Naive B cell (primary cell): ENCODE measurements around the gene NEK7. TPM values are rescaled to one million over a fixed set of nuclear protein-coding genes. Genes with fewer than 3 reads are reported as not detected.
"Not testable (repeated sequence)": the region's sequence is repeated elsewhere in the genome, so short reads cannot be mapped to it uniquely, and the experiment has no call there.

ENCODE experiments used
- ATAC-seq, 2 donors: fragments of 150-1000 bp; cut with Tn5 transposase; 2 replicates each; pipeline ENCODE4 v1.10.0; 2021; ENCODE audit warnings: low read depth in 2 of 2, mild to moderate bottlenecking in 2 of 2, moderate library complexity in 2 of 2
- DNase-seq: peaks from one replicate; pipeline ENCODE4 v3.0.0; 2022
- H3K27ac Mint-ChIP-seq, 6 donors: one replicate each; pipeline ENCODE4 v1.8.0; 2020 to 2022; ENCODE audit warnings: mild to moderate bottlenecking in 6 of 6, mixed read lengths in 6 of 6, moderate library complexity in 5 of 6, inconsistent platforms in 2 of 6
- H3K27me3 Mint-ChIP-seq, 3 donors: one replicate each; pipeline ENCODE4 v1.8.0; 2021 to 2022; ENCODE audit warnings: mixed read lengths in 3 of 3, mild to moderate bottlenecking in 1 of 3
- H3K36me3 Mint-ChIP-seq, 2 donors: one replicate each; pipeline ENCODE4 v1.8.0; 2020 to 2022; ENCODE audit warnings: mixed read lengths in 2 of 2, inconsistent platforms in 1 of 2, mild to moderate bottlenecking in 1 of 2
- H3K4me1 Mint-ChIP-seq, 3 donors: one replicate each; pipeline ENCODE4 v1.8.0; 2020 to 2022; ENCODE audit warnings: mixed read lengths in 3 of 3, inconsistent platforms in 1 of 3, mild to moderate bottlenecking in 1 of 3, moderate library complexity in 1 of 3
- H3K4me3 Mint-ChIP-seq, 8 donors: one replicate each; pipeline ENCODE4 v1.8.0; 2020 to 2022; ENCODE audit warnings: mild to moderate bottlenecking in 8 of 8, mixed read lengths in 8 of 8, moderate library complexity in 8 of 8, inconsistent platforms in 2 of 8
- H3K9me3 Mint-ChIP-seq, 7 donors: one replicate each; pipeline ENCODE4 v1.8.0; 2020 to 2022; ENCODE audit warnings: mixed read lengths in 7 of 7, mild to moderate bottlenecking in 5 of 7, inconsistent platforms in 2 of 7, moderate library complexity in 1 of 7
- polyA plus RNA-seq, 6 donors: library from polyadenylated mRNA; unstranded; fragments of 300-500 nt; fragmentation: Illumina TruSeq; gene quantifications; one replicate each; pipeline ENCODE4 v1.2.3, GENCODE V29; 2021; ENCODE audit warnings: low read depth in 6 of 6

Gene NEK7
- polyA plus RNA-seq, 6 donors from 2014 or later = 26.4 to 41.2 (median 34.2) TPM

DNA sequence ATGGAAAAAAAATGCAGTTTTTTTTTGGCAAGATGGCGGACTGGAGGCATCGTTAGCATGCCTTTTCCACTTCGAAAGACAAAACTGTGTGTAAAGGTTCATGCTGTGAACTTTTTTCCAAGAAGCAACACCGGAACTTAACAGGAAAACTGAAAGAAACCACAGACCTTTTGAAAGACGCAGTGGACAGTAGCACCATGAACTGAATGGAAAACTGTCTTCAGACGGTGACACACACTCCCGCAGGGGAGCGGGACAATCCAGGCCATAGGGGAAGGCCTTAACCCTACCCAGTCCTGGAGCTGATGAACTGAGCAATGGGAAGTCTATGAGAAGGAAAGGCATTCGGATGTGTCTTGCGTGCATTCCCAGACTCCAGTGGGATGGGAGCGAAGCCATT is 54.9 kb downstream of the NEK7 start:
- peaks cover 7 to 14% (median 14%) of the 10 kb centered on the region in 3 donors for H3K4me1 Mint-ChIP-seq
- peaks cover 4 to 20% (median 14%) of the 10 kb centered on the region in 7 donors for H3K9me3 Mint-ChIP-seq
- no peaks in the 10 kb centered on the region for H3K27me3 Mint-ChIP-seq
- H3K27ac Mint-ChIP-seq = no peak overlapping the region
- DNase-seq (no peak), ATAC-seq (no peak)
- peaks cover 5 to 29% of the 10 kb centered on the region in 2 donors for H3K36me3 Mint-ChIP-seq
- H3K4me3 Mint-ChIP-seq = no peak overlapping the region

GRCh38 chr1:198212126-198212525 is 55.3 kb downstream of the NEK7 start:
- ATAC-seq (no peak), DNase-seq (no peak)
- Mint-ChIP-seq H3K27me3 (no peaks in the 10 kb centered on the region), H3K9me3 (peaks cover 4 to 20% (median 14%) of the 10 kb centered on the region in 7 donors), H3K27ac (no peak overlapping the region), H3K4me3 (no peak overlapping the region), H3K36me3 (peaks cover 5 to 29% of the 10 kb centered on the region in 2 donors), H3K4me1 (peaks cover 7 to 18% (median 14%) of the 10 kb centered on the region in 3 donors)

- Mint-ChIP-seq H3K4me1 (peaks cover 7 to 22% (median 10%) of the 10 kb centered on the region in 3 donors), H3K27ac (peak overlapping the region in 2 of 6 donors; percentile 4 to 57), H3K9me3 (peaks cover 4 to 20% (median 14%) of the 10 kb centered on the region in 7 donors), H3K4me3 (no peak overlapping the region), H3K36me3 (peaks cover 5 to 29% of the 10 kb centered on the region in 2 donors), H3K27me3 (no peaks in the 10 kb centered on the region)
- DNase-seq (no peak), ATAC-seq (no peak)
These were observed 55.9 kb downstream of the NEK7 start for GRCh38 chr1:198212675-198213074.

GRCh38 chr1:198214924-198215323 is 58.1 kb downstream of the NEK7 start:
- no peak overlapping the region for H3K27ac Mint-ChIP-seq
- no peaks in the 10 kb centered on the region for H3K27me3 Mint-ChIP-seq
- H3K36me3 Mint-ChIP-seq = peaks cover 5 to 29% of the 10 kb centered on the region in 2 donors
- ATAC-seq = no peak
- peaks cover 5 to 28% (median 9%) of the 10 kb centered on the region in 3 donors for H3K4me1 Mint-ChIP-seq
- H3K4me3 Mint-ChIP-seq = no peak overlapping the region
- H3K9me3 Mint-ChIP-seq = peaks cover 4 to 20% (median 14%) of the 10 kb centered on the region in 7 donors
- no peak for DNase-seq

DNA sequence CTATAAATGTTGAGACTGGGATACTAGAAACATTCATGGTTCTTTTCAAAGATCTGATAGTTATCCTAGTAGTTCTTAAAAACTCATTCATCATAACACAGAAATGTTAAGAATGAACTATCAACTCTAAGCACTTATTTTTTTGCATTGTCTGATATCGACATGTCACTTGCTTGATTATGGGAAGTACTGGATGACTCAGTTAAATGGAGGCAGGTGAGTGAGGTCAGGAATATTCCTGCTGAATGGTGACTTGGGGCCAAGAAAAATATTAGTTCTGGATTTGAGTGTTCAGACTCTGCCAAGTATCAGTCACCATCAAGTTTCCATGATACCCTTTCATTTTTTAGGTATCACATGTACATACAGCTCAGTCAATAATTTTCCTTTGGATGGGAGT is 63.6 kb downstream of the NEK7 start:
- no peak for DNase-seq
- Mint-ChIP-seq H3K4me3 (no peak overlapping the region), H3K4me1 (peaks cover 8 to 42% (median 17%) of the 10 kb centered on the region in 3 donors), H3K9me3 (peaks cover 0 to 10% (median 5%) of the 10 kb centered on the region in 7 donors), H3K36me3 (peaks cover 8 to 10% of the 10 kb centered on the region in 2 donors), H3K27ac (no peak overlapping the region), H3K27me3 (no peaks in the 10 kb centered on the region)
- no peak for ATAC-seq

GRCh38 chr1:198227010-198227409 is 70.2 kb downstream of the NEK7 start:
- H3K36me3 Mint-ChIP-seq, DNase-seq, H3K4me3 Mint-ChIP-seq, ATAC-seq, H3K27me3 Mint-ChIP-seq, H3K27ac Mint-ChIP-seq: not testable (repeated sequence)
- Mint-ChIP-seq H3K9me3 (peaks cover 0 to 10% (median 5%) of the 10 kb centered on the region in 7 donors), H3K4me1 (peaks cover 12 to 18% (median 15%) of the 10 kb centered on the region in 3 donors)

DNA sequence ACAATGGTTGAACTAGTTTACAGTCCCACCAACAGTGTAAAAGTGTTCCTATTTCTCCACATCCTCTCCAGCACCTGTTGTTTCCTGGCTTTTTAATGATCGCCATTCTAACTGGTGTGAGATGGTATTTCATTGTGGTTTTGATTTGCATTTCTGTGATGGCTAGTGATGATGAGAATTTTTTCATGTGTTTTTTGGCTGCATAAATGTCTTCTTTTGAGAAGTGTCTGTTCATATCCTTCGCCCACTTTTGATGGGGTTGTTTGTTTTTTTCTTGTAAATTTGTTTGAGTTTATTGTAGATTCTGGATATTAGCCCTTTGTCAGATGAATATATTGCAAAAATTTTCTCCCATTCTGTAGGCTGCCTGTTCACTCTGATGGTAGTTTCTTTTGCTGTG is 70.7 kb downstream of the NEK7 start:
- H3K27me3 Mint-ChIP-seq, H3K4me3 Mint-ChIP-seq, H3K36me3 Mint-ChIP-seq, ATAC-seq, DNase-seq, H3K27ac Mint-ChIP-seq: not testable (repeated sequence)
- Mint-ChIP-seq H3K4me1 (peaks cover 14 to 22% (median 19%) of the 10 kb centered on the region in 3 donors), H3K9me3 (peaks cover 0 to 10% (median 5%) of the 10 kb centered on the region in 7 donors)

- Mint-ChIP-seq H3K4me3 (no peak overlapping the region), H3K27me3 (no peaks in the 10 kb centered on the region), H3K4me1 (peaks cover 12 to 21% (median 18%) of the 10 kb centered on the region in 3 donors), H3K36me3 (peaks cover 4 to 12% of the 10 kb centered on the region in 2 donors), H3K9me3 (peaks cover 0 to 10% (median 5%) of the 10 kb centered on the region in 7 donors), H3K27ac (no peak overlapping the region)
- no peak for ATAC-seq
- no peak for DNase-seq
These were observed 72.1 kb downstream of the NEK7 start for GRCh38 chr1:198228925-198229324.

DNA sequence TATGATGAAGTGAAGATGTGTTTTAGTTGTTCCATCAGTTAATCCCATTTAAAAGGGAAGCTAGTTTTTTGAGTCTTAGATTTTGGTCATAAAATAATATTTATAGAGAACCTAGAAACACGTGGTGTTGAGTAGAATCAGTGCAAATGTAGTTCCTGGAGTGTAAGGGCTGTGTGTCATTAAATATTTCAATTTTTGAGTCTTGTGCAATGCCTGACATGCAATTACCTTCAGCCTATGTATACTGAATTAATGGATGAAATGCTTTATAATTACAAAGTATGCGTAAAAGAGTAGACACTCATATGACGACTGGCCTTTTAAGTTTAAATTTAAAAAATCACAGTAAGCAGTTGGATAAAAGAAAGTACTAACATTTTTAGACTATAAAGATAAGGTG is 75.0 kb downstream of the NEK7 start:
- peaks cover 6 to 8% of the 10 kb centered on the region in 2 donors for H3K36me3 Mint-ChIP-seq
- ATAC-seq (no peak), DNase-seq (no peak)
- peaks cover 13 to 30% (median 22%) of the 10 kb centered on the region in 3 donors for H3K4me1 Mint-ChIP-seq
- H3K4me3 Mint-ChIP-seq = no peak overlapping the region
- H3K9me3 Mint-ChIP-seq = peaks cover 0 to 6% (median 2%) of the 10 kb centered on the region in 7 donors
- H3K27ac Mint-ChIP-seq = peak overlapping the region in 3 of 6 donors; percentile 13 to 76 (median 41)
- H3K27me3 Mint-ChIP-seq = no peaks in the 10 kb centered on the region

- Mint-ChIP-seq H3K4me3 (no peak overlapping the region), H3K4me1 (peaks cover 13 to 30% (median 22%) of the 10 kb centered on the region in 3 donors), H3K9me3 (peaks cover 0 to 2% (median under 1%) of the 10 kb centered on the region in 7 donors), H3K27ac (peak overlapping the region in 2 of 6 donors; percentile 13 to 76), H3K36me3 (peaks cover 6% of the 10 kb centered on the region in 2 donors), H3K27me3 (no peaks in the 10 kb centered on the region)
- ATAC-seq = no peak
- no peak for DNase-seq
These were observed 75.6 kb downstream of the NEK7 start for GRCh38 chr1:198232378-198232777.

- Mint-ChIP-seq H3K4me3 (no peak overlapping the region), H3K9me3 (peaks cover 0 to 2% (median 0%) of the 10 kb centered on the region in 7 donors), H3K36me3 (peaks cover 6% of the 10 kb centered on the region in 2 donors), H3K27me3 (no peaks in the 10 kb centered on the region), H3K4me1 (peaks cover 13 to 30% (median 22%) of the 10 kb centered on the region in 3 donors), H3K27ac (no peak overlapping the region)
- DNase-seq (no peak), ATAC-seq (no peak)
These were observed 76.3 kb downstream of the NEK7 start for GRCh38 chr1:198232940-198233675.

DNA sequence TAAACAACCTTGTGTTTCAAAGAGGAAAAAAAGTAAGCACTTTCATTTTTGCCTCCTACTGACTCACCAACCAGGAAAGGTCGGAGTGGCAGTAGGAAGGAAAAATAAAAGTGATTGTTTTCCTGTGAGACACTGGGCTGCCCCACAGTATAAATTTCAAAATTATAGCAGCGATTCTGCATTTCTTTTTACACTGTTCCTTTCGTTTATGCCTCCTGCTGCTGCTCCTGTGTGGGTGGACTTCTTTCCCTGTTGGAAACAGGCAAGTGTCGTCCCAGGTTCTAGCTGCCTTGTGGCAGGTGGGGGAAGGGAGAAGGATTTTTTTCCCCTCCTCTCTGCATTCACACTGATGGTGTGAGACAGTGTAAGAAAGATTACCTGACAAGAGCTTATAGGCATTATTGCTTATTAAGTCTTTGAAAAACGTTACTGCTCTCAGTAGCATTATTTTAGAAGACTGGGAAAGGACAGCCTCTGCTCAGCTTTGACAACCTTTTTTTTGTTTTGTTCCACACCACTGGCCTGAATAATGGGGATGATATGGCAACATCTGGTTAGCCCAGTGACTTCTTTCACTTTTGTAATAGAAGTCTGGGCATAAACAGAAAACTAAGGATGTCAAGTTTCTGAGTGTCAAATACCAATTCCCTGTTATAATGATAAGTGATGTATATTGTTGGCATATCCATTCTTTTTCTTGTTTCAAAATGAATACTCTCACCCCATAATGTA is 77.9 kb downstream of the NEK7 start:
- peak overlapping the region in 2 of 6 donors; percentile 17 to 34 for H3K27ac Mint-ChIP-seq
- H3K36me3 Mint-ChIP-seq = peaks cover 6% of the 10 kb centered on the region in 2 donors
- H3K27me3 Mint-ChIP-seq = no peaks in the 10 kb centered on the region
- H3K9me3 Mint-ChIP-seq = peaks cover 0 to 2% (median 0%) of the 10 kb centered on the region in 7 donors
- no peak overlapping the region for H3K4me3 Mint-ChIP-seq
- H3K4me1 Mint-ChIP-seq = peaks cover 13 to 21% (median 15%) of the 10 kb centered on the region in 3 donors
- DNase-seq (no peak), ATAC-seq (no peak)

- H3K27ac Mint-ChIP-seq = no peak overlapping the region
- peak; percentile 98 for ATAC-seq
- H3K4me3 Mint-ChIP-seq = no peak overlapping the region
- peak; percentile 49 for DNase-seq
- peaks cover 23 to 25% (median 24%) of the 10 kb centered on the region in 3 donors for H3K4me1 Mint-ChIP-seq
- peaks cover 6 to 9% of the 10 kb centered on the region in 2 donors for H3K36me3 Mint-ChIP-seq
- H3K9me3 Mint-ChIP-seq = peaks cover 0 to 2% (median 0%) of the 10 kb centered on the region in 7 donors
- no peaks in the 10 kb centered on the region for H3K27me3 Mint-ChIP-seq
These were observed 81.3 kb downstream of the NEK7 start for GRCh38 chr1:198238121-198238520.
